A549 (cell line): ENCODE measurements around the gene TAGAP.

Experiments
- CHD2 ChIP-seq: fragments of 150-350 bp; IDR thresholded peaks from 2 replicates; pipeline ENCODE4 v1.6.1; 2014; ENCODE audit warnings: low read length; ENCODE audit not compliant: partially characterized antibody
- MAFK ChIP-seq: fragments of 450-650 bp; IDR thresholded peaks from 2 replicates; pipeline ENCODE4 v1.6.1; 2014; ENCODE audit not compliant: partially characterized antibody
- POLR2A ChIP-seq: IDR thresholded peaks from 2 replicates; pipeline ENCODE4 v1.6.1; 2012; ENCODE audit warnings: mild to moderate bottlenecking, low read length
- TP53 ChIP-seq: fragments of 250-450 bp; sonication (Bioruptor Pico); IDR thresholded peaks from 2 replicates; pipeline ENCODE4 v1.5.0; 2021; ENCODE audit warnings: mild to moderate bottlenecking, moderate library complexity
- TF ChIP-seq, protein P1 (sequence below): IDR thresholded peaks from 2 replicates; pipeline ENCODE4 v1.6.1; 2012
- TF ChIP-seq, protein P2 (sequence below): fragments of 450-650 bp; IDR thresholded peaks from 2 replicates; pipeline ENCODE4 v1.6.1; 2014; ENCODE audit warnings: antibody characterized with exemption

DNA sequence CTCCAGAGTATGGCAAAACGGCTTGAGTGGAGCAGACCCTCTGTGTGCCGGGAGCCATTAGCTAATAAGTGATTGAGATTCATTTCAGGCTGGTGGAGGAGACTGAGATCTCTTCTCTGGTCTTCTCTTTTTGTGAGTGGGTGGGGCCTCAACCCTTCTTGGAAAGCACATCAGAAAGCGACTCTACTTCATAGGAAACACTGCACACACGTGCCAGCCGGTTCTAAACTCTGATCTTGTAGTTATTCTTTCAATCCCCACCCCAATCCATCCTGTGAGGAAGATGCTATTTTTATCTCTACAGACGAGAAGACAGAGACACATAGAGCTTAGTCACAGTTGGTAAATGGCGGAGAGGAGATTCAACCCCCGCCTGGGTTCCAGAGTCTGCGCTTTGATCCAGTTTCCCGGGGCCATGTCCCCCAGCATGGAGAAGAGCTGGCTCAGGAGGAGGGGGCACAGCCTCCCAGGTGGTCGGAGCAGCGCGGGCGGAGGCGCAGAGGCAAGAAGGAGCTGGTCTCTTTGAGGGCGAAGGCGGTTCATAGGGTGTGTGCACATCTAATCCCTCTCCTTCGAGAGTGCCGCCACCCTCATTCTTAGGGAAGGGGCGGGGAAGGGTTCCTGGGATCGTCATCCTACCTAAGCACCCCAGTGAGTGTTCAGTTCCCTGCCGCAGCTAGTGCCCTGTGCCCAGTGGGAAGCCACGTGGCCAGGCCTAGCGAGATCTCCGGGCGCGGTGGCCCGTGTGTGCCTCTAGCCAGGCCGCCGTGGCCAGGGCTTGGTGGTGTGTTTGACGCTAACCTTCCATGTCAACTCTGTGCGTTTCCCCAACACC, 49.0 kb upstream of the TAGAP start:
- TF ChIP-seq TP53 (CRISPR knock-in tag) (no peak), MAFK (no peak), POLR2A (no peak), CHD2 (no peak)
- TF ChIP-seq, protein P1, sequence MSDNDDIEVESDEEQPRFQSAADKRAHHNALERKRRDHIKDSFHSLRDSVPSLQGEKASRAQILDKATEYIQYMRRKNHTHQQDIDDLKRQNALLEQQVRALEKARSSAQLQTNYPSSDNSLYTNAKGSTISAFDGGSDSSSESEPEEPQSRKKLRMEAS, result no peak
- TF ChIP-seq, protein P2, sequence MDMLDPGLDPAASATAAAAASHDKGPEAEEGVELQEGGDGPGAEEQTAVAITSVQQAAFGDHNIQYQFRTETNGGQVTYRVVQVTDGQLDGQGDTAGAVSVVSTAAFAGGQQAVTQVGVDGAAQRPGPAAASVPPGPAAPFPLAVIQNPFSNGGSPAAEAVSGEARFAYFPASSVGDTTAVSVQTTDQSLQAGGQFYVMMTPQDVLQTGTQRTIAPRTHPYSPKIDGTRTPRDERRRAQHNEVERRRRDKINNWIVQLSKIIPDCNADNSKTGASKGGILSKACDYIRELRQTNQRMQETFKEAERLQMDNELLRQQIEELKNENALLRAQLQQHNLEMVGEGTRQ, result no peak
